Aortic smooth muscle cell (primary cell): ENCODE data around the gene TMBIM4. TPM values are rescaled to one million over a fixed set of nuclear protein-coding genes. Genes with fewer than 3 reads are reported as not detected.

ENCODE experiments used
- total RNA-seq: library from RNA; depleted of rRNA; stranded (reverse); fragments of >200 nt; gene quantifications from 2 replicates; pipeline ENCODE4 v1.2.3, GENCODE V29; 2014

TMBIM4 gene, protein sequence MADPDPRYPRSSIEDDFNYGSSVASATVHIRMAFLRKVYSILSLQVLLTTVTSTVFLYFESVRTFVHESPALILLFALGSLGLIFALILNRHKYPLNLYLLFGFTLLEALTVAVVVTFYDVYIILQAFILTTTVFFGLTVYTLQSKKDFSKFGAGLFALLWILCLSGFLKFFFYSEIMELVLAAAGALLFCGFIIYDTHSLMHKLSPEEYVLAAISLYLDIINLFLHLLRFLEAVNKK
- total RNA-seq: 67.8 and 81.3 TPM in 2 replicates

DNA sequence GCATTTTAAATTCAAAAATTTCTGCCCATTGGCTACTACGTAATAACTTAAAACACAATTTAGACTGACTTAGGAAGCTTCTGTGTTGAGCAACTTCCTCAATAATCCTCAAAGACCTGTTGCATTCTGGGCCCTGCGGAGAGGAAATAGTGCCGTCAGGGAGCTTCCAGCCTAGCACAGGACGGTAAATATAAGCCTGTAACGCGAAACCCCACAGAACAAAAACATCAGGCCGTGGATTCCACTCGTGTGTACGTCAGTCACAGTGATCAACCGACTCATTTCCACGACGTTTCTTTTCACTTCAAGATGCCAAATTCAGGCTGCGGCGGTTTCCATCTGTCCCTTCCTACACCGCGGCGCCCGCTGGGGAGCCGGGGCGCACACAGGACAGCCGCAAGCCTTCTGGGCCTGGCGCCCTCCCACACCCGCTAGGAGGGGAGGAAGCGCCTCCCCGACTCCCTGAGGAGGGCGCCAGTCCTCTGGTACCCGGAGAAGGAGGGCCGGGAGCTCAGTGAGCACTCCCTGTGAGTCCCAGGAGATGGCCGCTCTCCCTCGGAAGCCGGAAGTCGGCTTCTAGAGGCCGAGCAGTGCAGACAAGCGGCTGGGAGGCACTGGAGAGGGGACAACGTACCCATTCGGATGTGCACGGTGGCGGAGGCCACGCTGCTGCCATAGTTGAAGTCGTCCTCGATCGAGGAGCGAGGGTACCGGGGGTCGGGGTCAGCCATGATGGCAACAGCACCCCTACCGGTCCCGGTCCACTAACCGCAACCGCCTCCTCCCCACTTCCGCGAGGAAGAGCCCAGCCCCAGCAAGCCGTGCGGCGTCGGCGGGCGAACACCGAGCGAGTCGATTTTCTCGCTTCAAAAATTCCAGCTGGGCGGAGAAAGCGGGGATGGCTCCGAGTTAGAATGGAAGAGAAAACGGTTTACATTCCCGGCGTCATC, at the start of gene TMBIM4:
TMBIM4 (minus strand) TSS at position 776 of the 950 bp plus-strand sequence; CDS start at position 731, 45 bp downstream.

DNA sequence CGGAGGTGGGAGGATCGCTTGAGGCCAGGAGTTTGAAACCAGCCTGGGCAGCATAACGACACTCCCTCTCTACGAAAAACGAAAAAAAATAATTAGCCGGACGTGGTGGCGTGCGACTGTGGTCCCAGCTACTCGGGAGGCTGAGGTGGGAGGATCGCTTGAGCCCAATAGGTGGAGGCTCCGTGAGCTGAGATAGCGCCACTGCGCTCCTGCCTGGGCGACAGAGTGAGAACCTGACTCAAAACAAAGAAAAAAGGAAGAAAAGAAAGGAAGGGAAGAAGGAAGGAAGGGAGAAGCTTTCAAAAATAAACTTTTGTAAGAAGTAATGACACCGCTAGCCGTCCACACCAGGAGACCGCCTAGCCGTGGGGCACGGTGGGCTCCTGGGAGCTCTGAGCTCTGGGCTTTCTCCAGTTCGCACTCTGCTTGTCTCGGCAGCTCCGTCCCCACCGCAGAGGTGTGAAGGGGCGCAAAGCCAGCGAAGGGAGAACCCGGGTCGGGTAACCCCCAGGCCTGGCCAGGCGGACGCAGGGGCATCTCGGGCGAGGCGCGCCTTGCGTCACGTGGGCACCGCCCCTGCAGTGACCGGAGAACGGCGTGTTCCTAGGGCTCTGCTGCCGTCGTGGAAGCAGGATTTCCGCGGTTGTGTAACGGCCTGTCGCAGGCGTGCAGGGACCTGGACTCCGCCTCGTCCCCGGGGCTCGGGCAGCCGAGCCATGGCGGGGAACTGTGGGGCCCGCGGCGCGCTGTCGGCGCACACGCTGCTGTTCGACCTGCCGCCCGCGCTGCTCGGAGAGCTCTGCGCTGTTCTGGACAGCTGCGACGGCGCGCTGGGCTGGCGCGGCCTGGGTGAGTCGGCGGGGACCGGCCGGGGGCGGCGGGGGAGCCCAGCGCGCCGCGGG, 19.0 kb upstream of the TMBIM4 start, which contains the start of gene IRAK3:
IRAK3 (plus strand) TSS at position 631 of the 902 bp plus-strand sequence; CDS start at position 717, 86 bp downstream.

DNA sequence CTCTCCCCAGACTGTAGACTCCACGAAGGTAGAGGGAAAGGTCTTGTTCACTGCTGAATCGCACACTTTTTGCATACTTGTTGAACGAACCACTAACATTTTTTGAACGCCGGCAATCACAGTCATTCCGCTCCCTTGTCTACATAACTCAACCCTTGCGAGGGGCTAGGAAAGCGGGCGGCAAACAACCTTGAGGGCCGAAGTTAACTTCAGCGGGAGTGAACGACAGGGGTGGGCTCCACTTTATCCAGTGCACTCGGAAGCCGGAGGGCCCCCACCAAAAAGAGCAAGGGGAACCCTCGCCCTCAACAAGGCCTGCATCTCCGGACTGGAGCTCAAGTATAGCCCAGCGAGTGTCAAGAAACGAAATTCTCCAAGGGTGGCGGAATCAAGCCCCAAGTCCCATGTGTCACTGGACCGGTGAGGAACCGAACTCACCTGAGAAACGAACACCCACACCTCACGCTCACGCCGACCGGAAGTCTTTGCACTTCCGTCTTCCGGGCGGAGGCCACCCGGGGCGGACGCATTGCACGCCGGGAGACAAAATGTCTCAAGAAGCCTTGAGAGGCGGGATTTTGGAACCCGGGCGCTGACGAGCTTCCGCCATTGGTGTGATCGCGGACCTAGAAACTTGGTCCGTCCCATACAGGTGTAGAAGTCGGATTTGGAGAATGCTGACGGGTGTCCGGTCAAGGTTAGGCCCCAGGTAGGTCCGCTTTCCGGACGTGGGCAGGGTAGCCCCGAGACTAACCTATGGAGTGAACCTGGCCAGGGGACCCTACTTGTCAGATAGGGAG, 39.3 kb downstream of the TMBIM4 start, which contains the start of gene LLPH:
LLPH (minus strand) TSS at position 484 of the 800 bp plus-strand sequence. CDS start 1,644 bp downstream, outside the sequence.

Other genes with a start within 250 kb of the TMBIM4 start
- 5.9 and 6.0 TPM in 2 replicates for gene LLPH, start 39.2 kb downstream of the TMBIM4 start, total RNA-seq
- gene IRAK3, start 19.2 kb upstream of the TMBIM4 start, total RNA-seq: 9.1 and 10.2 TPM in 2 replicates
- 1.7 and 3.2 TPM in 2 replicates for gene HELB, start 132.5 kb upstream of the TMBIM4 start, total RNA-seq